GM23248 (cell line): ENCODE results near the gene GABRG3. TPM values are rescaled to one million over a fixed set of nuclear protein-coding genes. Genes with fewer than 3 reads are reported as not detected.

Experiments used
- DNase-seq: peaks from one replicate; pipeline ENCODE4 v3.0.0-alpha.2; 2015
- H2AFZ ChIP-seq: fragments of 200-600 bp; sonication (generic); 2 replicates; pipeline ENCODE4 v1.6.1; 2016; ENCODE audit warnings: antibody characterized with exemption
- H3F3A ChIP-seq: fragments of 200-600 bp; sonication (generic); 2 replicates; pipeline ENCODE4 v1.6.1; 2016; ENCODE audit warnings: mild to moderate bottlenecking, antibody characterized with exemption, mixed run types; ENCODE audit not compliant: insufficient read depth
- H3K27ac ChIP-seq: fragments of 200-600 bp; sonication (generic); 2 replicates; pipeline ENCODE4 v1.5.1; 2016; ENCODE audit warnings: mild to moderate bottlenecking
- H3K27me3 ChIP-seq: fragments of 200-600 bp; sonication (generic); replicated peaks from 2 replicates; pipeline ENCODE4 v1.6.1; 2016; ENCODE audit warnings: mild to moderate bottlenecking; ENCODE audit not compliant: insufficient read depth
- H3K36me3 ChIP-seq: fragments of 200-600 bp; sonication (generic); 2 replicates; pipeline ENCODE4 v1.6.1; 2016; ENCODE audit warnings: low read depth, mild to moderate bottlenecking
- H3K4me1 ChIP-seq: fragments of 200-600 bp; sonication (generic); 2 replicates; pipeline ENCODE4 v1.6.1; 2016; ENCODE audit warnings: mild to moderate bottlenecking; ENCODE audit not compliant: insufficient read depth
- H3K4me2 ChIP-seq: fragments of 200-600 bp; sonication (generic); one replicate; pipeline ENCODE4 v1.6.1; 2016; ENCODE audit warnings: mild to moderate bottlenecking; ENCODE audit not compliant: unreplicated experiment
- H3K4me3 ChIP-seq: fragments of 200-600 bp; sonication (generic); 2 replicates; pipeline ENCODE4 v1.5.1; 2016; ENCODE audit warnings: mild to moderate bottlenecking
- H3K79me2 ChIP-seq: fragments of 200-600 bp; sonication (generic); 2 replicates; pipeline ENCODE4 v1.6.1; 2016; ENCODE audit warnings: mild to moderate bottlenecking; ENCODE audit not compliant: insufficient read depth
- H3K9ac ChIP-seq: fragments of 200-600 bp; sonication (generic); 2 replicates; pipeline ENCODE4 v1.6.1; 2016; ENCODE audit warnings: mild to moderate bottlenecking
- H3K9me2 ChIP-seq: fragments of 200-600 bp; sonication (generic); 2 replicates; pipeline ENCODE4 v1.6.1; 2016; ENCODE audit warnings: mixed run types, mild to moderate bottlenecking, moderate library complexity; ENCODE audit not compliant: insufficient read depth
- H3K9me3 ChIP-seq: fragments of 200-600 bp; sonication (generic); one replicate; pipeline ENCODE4 v1.6.1; 2017; ENCODE audit warnings: low read depth
- H4K20me1 ChIP-seq: fragments of 200-600 bp; sonication (generic); 2 replicates; pipeline ENCODE4 v1.6.0; 2016; ENCODE audit not compliant: insufficient read depth
- EZH2 ChIP-seq: fragments of 200-600 bp; sonication (generic); IDR thresholded peaks from 2 replicates; pipeline ENCODE4 v1.6.1; 2018; ENCODE audit warnings: antibody characterized with exemption, mild to moderate bottlenecking; ENCODE audit not compliant: insufficient read depth, poor library complexity, severe bottlenecking
- EZH2phosphoT487 ChIP-seq: fragments of 200-600 bp; sonication (generic); IDR thresholded peaks from 2 replicates; pipeline ENCODE4 v1.6.1; 2018; ENCODE audit warnings: antibody characterized with exemption, moderate library complexity, mild to moderate bottlenecking, low read depth; ENCODE audit not compliant: insufficient read depth
- WGBS, 2 experiments: methylation state at CpG; one replicate each; pipeline ENCODE4 v1.1.6; 2015 to 2017; ENCODE audit warnings: low lambda C conversion rate in 2 of 2, low coverage in 1 of 2; ENCODE audit errors: missing lambda C conversion rate in 2 of 2; 5-methylcytosine and 5-hydroxymethylcytosine counted together
- in situ Hi-C: fragments of 300-500 bp; cut with MboI; formaldehyde crosslinking; loops from 2 replicates; pipeline ENCODE4 v1.15.0; 2020
- polyA plus RNA-seq: library from polyadenylated mRNA; unstranded; fragments of >200 nt; fragmentation: Nextera tagmentation; extraction: Ambion mirVana; gene quantifications from 2 replicates; pipeline ENCODE4 v1.2.1, GENCODE V29; 2016
- total RNA-seq: library from RNA; depleted of rRNA; stranded (reverse); fragments of >200 nt; shearing (Covaris generic); gene quantifications from 2 replicates; pipeline ENCODE4 v1.2.3, GENCODE V29; 2014

GABRG3 gene
- total and polyA plus RNA-seq, 2 experiments from 2014 or later: not detected

DNA sequence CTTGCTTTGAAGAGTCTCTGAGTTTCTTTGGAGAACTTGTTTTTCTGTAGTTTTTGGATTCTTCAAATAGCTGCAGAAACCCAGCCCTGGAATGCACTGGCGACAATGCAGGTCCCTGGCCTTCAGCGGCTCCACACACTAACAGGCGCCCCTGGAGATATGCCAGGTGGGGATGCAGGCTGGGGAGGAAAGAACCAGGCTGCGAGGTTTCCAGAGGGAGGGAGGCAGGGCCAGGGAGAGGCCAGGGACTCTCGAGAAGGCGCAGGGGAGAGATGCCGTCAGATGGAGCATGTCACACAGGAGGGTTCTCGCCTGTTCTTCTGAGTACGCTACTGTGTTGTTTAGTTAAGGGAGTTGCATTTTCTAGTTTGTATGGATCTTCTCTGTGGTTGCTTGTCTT lies 283.1 kb downstream of the GABRG3 start:
- Histone ChIP-seq H3K79me2 (no peaks in the 10 kb centered on the region), H3F3A (no peaks in the 10 kb centered on the region), H3K27ac (no peak overlapping the region), H3K4me1 (no peaks in the 10 kb centered on the region), H3K4me3 (no peak overlapping the region), H3K9me2 (no peaks in the 10 kb centered on the region), H3K4me2 (no peak overlapping the region), H4K20me1 (no peaks in the 10 kb centered on the region), H3K27me3 (no peaks in the 10 kb centered on the region), H3K9ac (no peak overlapping the region), H3K9me3 (no peaks in the 10 kb centered on the region), H3K36me3 (no peaks in the 10 kb centered on the region), H2AFZ (no peak overlapping the region)
- TF ChIP-seq EZH2phosphoT487 (no peak), EZH2 (no peak)
- DNase-seq: no peak
- in situ Hi-C loops: no loop called here
- WGBS, 2 experiments: 60 to 65% methylated on average over 9 of the region's 9 CpGs

DNA sequence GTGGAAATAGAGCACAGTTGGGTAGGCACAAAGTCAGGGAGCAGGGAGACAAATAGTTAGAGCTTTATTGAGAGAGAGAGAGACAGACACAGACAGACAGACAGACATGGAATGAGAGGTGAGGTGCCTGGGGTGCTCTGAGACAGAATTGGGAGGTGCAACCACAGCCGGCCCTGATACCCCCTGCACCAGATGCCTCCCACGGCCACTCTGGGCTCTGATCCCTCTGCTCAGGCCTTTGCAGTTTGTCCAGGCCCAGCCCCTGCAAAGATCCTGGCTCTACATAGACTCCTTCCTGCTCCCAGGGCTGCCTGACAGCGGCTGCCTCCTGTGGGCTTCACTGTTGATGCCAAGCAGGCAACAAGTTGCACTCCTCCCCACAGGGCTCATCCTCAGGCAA lies 283.8 kb downstream of the GABRG3 start:
- H3K27ac ChIP-seq: no peak overlapping the region
- H4K20me1 ChIP-seq: no peaks in the 10 kb centered on the region
- H3K9me3 ChIP-seq: no peaks in the 10 kb centered on the region
- H3K9me2 ChIP-seq: no peaks in the 10 kb centered on the region
- H3K4me2 ChIP-seq: no peak overlapping the region
- DNase-seq: no peak
- no peak overlapping the region for H2AFZ ChIP-seq
- H3K27me3 ChIP-seq: no peaks in the 10 kb centered on the region
- TF ChIP-seq EZH2phosphoT487 (no peak), EZH2 (no peak)
- H3K9ac ChIP-seq: no peak overlapping the region
- H3F3A ChIP-seq: no peaks in the 10 kb centered on the region
- H3K4me1 ChIP-seq: no peaks in the 10 kb centered on the region
- H3K79me2 ChIP-seq: no peaks in the 10 kb centered on the region
- no peak overlapping the region for H3K4me3 ChIP-seq
- in situ Hi-C loops: no loop called here
- no peaks in the 10 kb centered on the region for H3K36me3 ChIP-seq
- WGBS, 2 experiments: 39 to 63% methylated on average over 3 of the region's 3 CpGs

DNA sequence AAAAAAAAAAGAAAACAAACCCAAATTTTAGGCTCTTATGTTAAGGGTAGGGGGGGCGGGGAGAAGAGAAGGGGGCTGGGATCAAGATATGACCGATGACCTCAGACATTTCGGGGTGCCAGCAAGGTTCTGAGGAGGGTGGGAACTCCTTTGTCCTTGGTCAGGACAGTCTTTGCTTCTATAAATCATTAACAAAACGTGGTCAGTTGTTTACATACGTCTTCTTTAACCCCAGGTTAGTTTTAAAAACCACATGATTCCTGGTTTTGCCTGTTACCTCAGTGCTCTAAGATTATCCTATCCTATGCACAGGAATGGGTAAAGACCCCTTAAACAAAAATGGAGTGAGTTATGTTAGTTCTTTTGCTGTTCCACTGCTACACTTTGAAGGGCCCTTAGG lies 285.5 kb downstream of the GABRG3 start:
- H3K27me3 ChIP-seq: no peaks in the 10 kb centered on the region
- no peaks in the 10 kb centered on the region for H3K36me3 ChIP-seq
- H3K4me2 ChIP-seq: no peak overlapping the region
- no peaks in the 10 kb centered on the region for H3F3A ChIP-seq
- no peaks in the 10 kb centered on the region for H4K20me1 ChIP-seq
- DNase-seq: no peak
- H3K27ac ChIP-seq: no peak overlapping the region
- H2AFZ ChIP-seq: no peak overlapping the region
- H3K9me3 ChIP-seq: no peaks in the 10 kb centered on the region
- in situ Hi-C loops: no loop called here
- 19 to 27% methylated on average over 4 to 5 of the region's 5 CpGs for WGBS, 2 experiments
- no peak for TF ChIP-seq EZH2
- no peak for TF ChIP-seq EZH2phosphoT487
- no peak overlapping the region for H3K9ac ChIP-seq
- no peaks in the 10 kb centered on the region for H3K79me2 ChIP-seq
- no peak overlapping the region for H3K4me3 ChIP-seq
- no peaks in the 10 kb centered on the region for H3K9me2 ChIP-seq
- no peaks in the 10 kb centered on the region for H3K4me1 ChIP-seq

DNA sequence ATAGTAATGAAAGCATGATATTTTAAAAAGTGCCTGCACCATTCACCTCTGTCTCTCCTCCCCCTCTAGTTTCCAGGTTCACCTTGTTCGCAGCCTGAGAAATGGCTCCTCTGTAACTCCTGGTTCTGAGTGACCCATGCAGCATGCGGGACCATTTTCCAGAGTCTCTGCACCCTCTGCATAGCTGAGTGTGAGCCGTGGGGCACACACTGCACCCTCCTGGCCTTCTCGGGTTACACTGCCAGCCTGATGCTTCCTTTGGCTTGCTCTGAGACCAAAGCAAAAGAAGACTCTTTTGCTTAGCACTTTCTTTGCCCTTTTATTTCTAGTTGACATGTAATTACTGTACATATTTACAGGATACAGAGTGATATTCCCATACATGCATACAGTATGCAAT lies 287.3 kb downstream of the GABRG3 start:
- Histone ChIP-seq H3K4me3 (no peak overlapping the region), H3K4me1 (no peaks in the 10 kb centered on the region), H3K9ac (no peak overlapping the region), H3K27me3 (no peaks in the 10 kb centered on the region), H3K9me2 (no peaks in the 10 kb centered on the region), H2AFZ (no peak overlapping the region), H3K27ac (no peak overlapping the region), H3K36me3 (no peaks in the 10 kb centered on the region), H3K4me2 (no peak overlapping the region), H4K20me1 (no peaks in the 10 kb centered on the region), H3F3A (no peaks in the 10 kb centered on the region), H3K79me2 (no peaks in the 10 kb centered on the region), H3K9me3 (no peaks in the 10 kb centered on the region)
- WGBS, 2 experiments: 38% methylated on average over 4 of the region's 4 CpGs
- in situ Hi-C loops: no loop called here
- no peak for TF ChIP-seq EZH2
- TF ChIP-seq EZH2phosphoT487: no peak
- no peak for DNase-seq

DNA sequence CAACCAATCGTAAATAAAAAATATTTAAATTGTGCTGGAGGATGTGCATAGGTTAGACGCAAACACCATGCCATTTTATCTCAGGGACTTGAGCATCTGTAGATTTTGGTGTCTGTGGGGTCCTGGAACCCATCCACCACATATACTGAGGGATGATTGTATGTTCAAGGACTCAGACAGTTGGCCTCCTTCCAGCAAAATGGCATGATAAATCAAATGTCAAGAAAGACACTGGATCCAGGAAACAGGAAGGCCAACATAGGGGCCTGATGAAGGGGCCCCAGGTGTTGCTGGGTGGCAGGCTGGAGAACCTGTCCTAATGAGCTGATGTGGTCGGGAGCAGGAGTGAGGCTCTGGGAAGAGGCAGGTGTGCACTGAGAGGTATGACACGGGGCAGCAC lies 289.5 kb downstream of the GABRG3 start:
- Histone ChIP-seq H3K4me1 (no peaks in the 10 kb centered on the region), H3K27ac (no peak overlapping the region), H3K36me3 (no peaks in the 10 kb centered on the region), H3K4me2 (no peak overlapping the region), H3K27me3 (no peaks in the 10 kb centered on the region), H4K20me1 (no peaks in the 10 kb centered on the region), H3K79me2 (no peaks in the 10 kb centered on the region), H3K9ac (no peak overlapping the region), H3K9me3 (no peaks in the 10 kb centered on the region), H3K9me2 (no peaks in the 10 kb centered on the region), H3F3A (no peaks in the 10 kb centered on the region), H3K4me3 (no peak overlapping the region), H2AFZ (no peak overlapping the region)
- 37 to 40% methylated on average over 4 of the region's 4 CpGs for WGBS, 2 experiments
- no peak for DNase-seq
- no peak for TF ChIP-seq EZH2
- TF ChIP-seq EZH2phosphoT487: no peak
- in situ Hi-C loops: no loop called here
